Fibroblast of villous mesenchyme (primary cell): ENCODE data around the gene SH3RF3. TPM values are rescaled to one million over a fixed set of nuclear protein-coding genes. Genes with fewer than 3 reads are reported as not detected.
A peak's percentile ranks its signal among the peaks of the same experiment; 100 is the strongest.

Experiments used
- DNase-seq: peaks from one replicate; pipeline ENCODE4 v3.0.0-alpha.2; 2010; ENCODE audit warnings: low read depth
- H3K4me3 ChIP-seq: 2 replicates; pipeline ENCODE4 v1.5.1; 2011; ENCODE audit warnings: low read depth, mild to moderate bottlenecking, low read length
- total RNA-seq: library from RNA; depleted of rRNA; stranded (reverse); fragments of >200 nt; gene quantifications from 2 replicates; pipeline ENCODE4 v1.2.3, GENCODE V29; 2012
- TF ChIP-seq, protein P1 (sequence below): IDR thresholded peaks from 2 replicates; pipeline ENCODE4 v1.5.1; 2012; ENCODE audit warnings: low read depth, mild to moderate bottlenecking, low read length; ENCODE audit not compliant: insufficient read depth

The SH3RF3 gene
- total RNA-seq, 1 donor, result 13.4 TPM

- DNase-seq, result no peak
- TF ChIP-seq, protein P1, sequence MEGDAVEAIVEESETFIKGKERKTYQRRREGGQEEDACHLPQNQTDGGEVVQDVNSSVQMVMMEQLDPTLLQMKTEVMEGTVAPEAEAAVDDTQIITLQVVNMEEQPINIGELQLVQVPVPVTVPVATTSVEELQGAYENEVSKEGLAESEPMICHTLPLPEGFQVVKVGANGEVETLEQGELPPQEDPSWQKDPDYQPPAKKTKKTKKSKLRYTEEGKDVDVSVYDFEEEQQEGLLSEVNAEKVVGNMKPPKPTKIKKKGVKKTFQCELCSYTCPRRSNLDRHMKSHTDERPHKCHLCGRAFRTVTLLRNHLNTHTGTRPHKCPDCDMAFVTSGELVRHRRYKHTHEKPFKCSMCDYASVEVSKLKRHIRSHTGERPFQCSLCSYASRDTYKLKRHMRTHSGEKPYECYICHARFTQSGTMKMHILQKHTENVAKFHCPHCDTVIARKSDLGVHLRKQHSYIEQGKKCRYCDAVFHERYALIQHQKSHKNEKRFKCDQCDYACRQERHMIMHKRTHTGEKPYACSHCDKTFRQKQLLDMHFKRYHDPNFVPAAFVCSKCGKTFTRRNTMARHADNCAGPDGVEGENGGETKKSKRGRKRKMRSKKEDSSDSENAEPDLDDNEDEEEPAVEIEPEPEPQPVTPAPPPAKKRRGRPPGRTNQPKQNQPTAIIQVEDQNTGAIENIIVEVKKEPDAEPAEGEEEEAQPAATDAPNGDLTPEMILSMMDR, result no peak
These were observed 278.5 kb downstream of the SH3RF3 start for GRCh38 chr2:109407276-109408042.

GRCh38 chr2:109408043-109408335, 279.0 kb downstream of the SH3RF3 start:
- TF ChIP-seq, protein P1, result no peak
- no peak overlapping the region for H3K4me3 ChIP-seq
- no peak for DNase-seq

More at GRCh38 chr2:109407276-109408042, 278.5 kb downstream of the SH3RF3 start:
- no peak overlapping the region for H3K4me3 ChIP-seq

GRCh38 chr2:109409321-109410038, 280.5 kb downstream of the SH3RF3 start:
- TF ChIP-seq, protein P1, result no peak
- H3K4me3 ChIP-seq, result no peak overlapping the region
- no peak for DNase-seq

DNA sequence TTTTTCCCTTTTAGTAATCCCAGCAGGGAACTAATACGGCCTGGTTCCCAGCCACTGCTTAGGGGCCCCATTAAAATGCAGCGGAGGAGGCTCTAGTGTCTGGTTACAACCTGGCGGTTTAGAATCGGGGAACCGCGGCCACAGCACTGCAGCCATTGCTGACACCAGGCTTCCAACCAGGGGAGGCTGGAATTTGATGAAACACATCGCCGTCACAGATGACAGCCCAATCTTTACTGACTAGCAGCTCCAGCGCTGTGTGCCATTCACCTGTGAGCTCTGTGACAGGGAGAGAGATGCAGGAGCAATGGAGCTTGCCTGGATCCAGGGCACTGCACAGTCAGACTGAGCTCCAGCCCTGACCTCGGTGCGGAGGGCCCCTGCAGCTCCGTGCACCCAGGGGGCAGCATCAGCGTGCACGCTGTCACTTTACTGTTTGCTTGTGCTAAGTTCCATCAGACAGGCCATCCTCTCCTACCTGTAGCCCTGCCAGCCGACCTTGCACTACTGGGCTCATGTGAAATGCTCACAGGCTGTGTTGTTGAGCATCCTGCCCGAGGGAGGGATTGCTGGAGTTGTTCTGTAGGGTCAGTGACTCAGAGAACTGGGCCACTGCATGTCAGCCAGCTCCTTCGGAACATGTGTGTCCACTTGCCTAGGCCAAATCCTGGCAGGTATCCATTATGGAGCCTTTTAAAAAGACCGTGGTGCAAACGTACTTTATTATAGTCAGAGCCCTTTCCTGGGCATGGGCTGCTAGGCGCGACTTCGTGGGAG, 281.2 kb downstream of the SH3RF3 start:
- DNase-seq, result peak; percentile 44
- TF ChIP-seq, protein P1, result no peak
- H3K4me3 ChIP-seq, result no peak overlapping the region

DNA sequence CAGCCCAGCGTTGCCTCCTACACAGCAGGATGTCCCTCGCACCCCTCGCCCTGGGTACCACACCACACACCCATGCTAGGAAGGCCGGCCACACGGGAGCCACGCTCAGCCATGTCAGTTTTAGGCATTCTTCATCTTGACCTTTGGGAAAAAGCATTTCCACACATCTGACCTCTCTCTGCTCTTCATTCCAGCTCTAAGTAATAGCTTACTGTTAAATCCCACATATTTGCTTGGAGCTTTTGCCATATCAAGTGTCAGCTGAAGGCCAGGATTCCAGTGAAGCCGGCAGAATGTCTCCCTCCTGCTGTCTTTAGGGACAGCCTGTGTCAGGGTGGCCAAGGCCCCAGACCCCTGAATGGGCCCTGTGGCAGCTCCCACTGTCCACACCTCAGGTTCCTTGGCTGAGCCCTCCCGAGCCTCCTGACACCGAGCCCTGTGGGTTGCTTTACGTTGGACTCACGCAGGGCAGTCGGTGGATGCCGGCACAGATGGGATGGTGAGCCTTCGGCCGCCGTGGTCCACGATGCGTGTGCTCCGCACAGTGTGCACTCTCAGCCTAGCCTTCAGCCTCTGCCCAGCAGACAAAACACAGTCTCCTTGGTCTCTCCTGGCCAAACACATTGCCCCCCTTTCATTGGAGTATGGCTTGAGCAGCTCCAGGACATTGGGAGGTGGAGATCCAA, 282.8 kb downstream of the SH3RF3 start:
- peak; percentile 40 for DNase-seq
- no peak overlapping the region for H3K4me3 ChIP-seq
- TF ChIP-seq, protein P1, result no peak

- DNase-seq, result no peak
- TF ChIP-seq, protein P1, result no peak
- H3K4me3 ChIP-seq, result no peak overlapping the region
These were observed 286.6 kb downstream of the SH3RF3 start for GRCh38 chr2:109415581-109416013.
